ENCODE results near the gene NSMF.

GRCh38 chr9:137494550-137495351 is 35.6 kb upstream of the NSMF start:
- TF ChIP-seq CTCF (conservative IDR thresholded peaks at IDR 0.05; ENCODE audit: low read depth, low read length) = no peak
- TF ChIP-seq RAD21 (IDR thresholded peaks at IDR 0.05; ENCODE audit: low read length) = no peak
- no peak for TF ChIP-seq RFX5 (IDR thresholded peaks at IDR 0.05; ENCODE audit: low read depth, low read length)
- TF ChIP-seq MXI1 (IDR thresholded peaks at IDR 0.05; ENCODE audit: borderline replicate concordance, low read depth, low read length) = no peak
- no peak for TF ChIP-seq CHD1 (IDR thresholded peaks at IDR 0.05; ENCODE audit: low read depth, low read length)
- TF ChIP-seq POLR2A (IDR thresholded peaks at IDR 0.05; ENCODE audit: low read depth, low read length) = no peak
- no peak for TF ChIP-seq FOS (IDR thresholded peaks at IDR 0.05; ENCODE audit: low read depth, low read length)
- no peak for TF ChIP-seq BHLHE40 (IDR thresholded peaks at IDR 0.05; ENCODE audit: low read depth, low read length)
- TF ChIP-seq MAFK (IDR thresholded peaks at IDR 0.05; ENCODE audit: low read depth, low read length) = no peak
- TF ChIP-seq NFE2L2 (IDR thresholded peaks at IDR 0.05; ENCODE audit: low read depth, low read length) = no peak
- no peak for TF ChIP-seq RCOR1 (IDR thresholded peaks at IDR 0.05; ENCODE audit: insufficient replicate concordance, low read length)

Data from IMR-90 (cell line).